H1 (cell line): ENCODE results near the gene RABGAP1. TPM values are rescaled to one million over a fixed set of nuclear protein-coding genes. Genes with fewer than 3 reads are reported as not detected.

Experiments used
- CTCF ChIA-PET: fragments of 300-600 bp; sonication (Branson Sonifier 250); formaldehyde crosslinking; loops from one replicate; lab custom pipeline; 2021; ENCODE audit not compliant: partially characterized antibody; lab: Charles Lee
- POLR2A ChIA-PET: fragments of 300-600 bp; sonication (Branson Sonifier 250); formaldehyde crosslinking; loops from one replicate; lab custom pipeline; 2021; ENCODE audit warnings: inconsistent platforms; ENCODE audit not compliant: partially characterized antibody; lab: Charles Lee
- DNase-seq, 2 experiments: peaks; one replicate each; pipeline versions ENCODE4 v3.0.0 to v3.0.0-alpha.2; 2010 to 2022; ENCODE audit warnings: low spot score in 2 of 2, low read depth in 1 of 2, mixed read lengths in 1 of 2
- FAIRE-seq: peaks from 2 replicates; lab custom pipeline; 2011; peaks lifted over from hg19 to GRCh38; lab: Jason Lieb, UNC
- H2AFZ ChIP-seq: 2 replicates; pipeline ENCODE4 v1.8.1; 2012; ENCODE audit warnings: low read length, inconsistent platforms
- H2AK5ac ChIP-seq: 2 replicates; pipeline ENCODE4 v1.6.1; 2013; ENCODE audit warnings: low read depth, low read length
- H2BK120ac ChIP-seq: replicated peaks from 2 replicates; pipeline ENCODE3; 2013; ENCODE audit warnings: low read depth, low read length, inconsistent platforms
- H2BK12ac ChIP-seq: 2 replicates; pipeline ENCODE4 v1.6.1; 2013; ENCODE audit warnings: low read depth, low read length
- H2BK15ac ChIP-seq: 2 replicates; pipeline ENCODE4 v1.6.1; 2013; ENCODE audit warnings: low read length
- H2BK20ac ChIP-seq: 2 replicates; pipeline ENCODE4 v1.6.1; 2013; ENCODE audit warnings: low read length
- H2BK5ac ChIP-seq: 2 replicates; pipeline ENCODE4 v1.6.1; 2013; ENCODE audit warnings: low read depth, low read length
- H3K14ac ChIP-seq: 2 replicates; pipeline ENCODE4 v1.6.1; 2013; ENCODE audit warnings: inconsistent platforms; ENCODE audit not compliant: insufficient read length
- H3K18ac ChIP-seq: 2 replicates; pipeline ENCODE4 v1.6.1; 2013; ENCODE audit warnings: low read length; ENCODE audit errors: extremely low read depth
- H3K23ac ChIP-seq: 2 replicates; pipeline ENCODE4 v1.6.1; 2013; ENCODE audit warnings: inconsistent platforms; ENCODE audit not compliant: insufficient read length
- H3K23me2 ChIP-seq: 2 replicates; pipeline ENCODE4 v1.6.1; 2013; ENCODE audit warnings: low read depth, low read length
- H3K27ac ChIP-seq: 2 replicates; pipeline ENCODE4 v1.6.1; 2011; ENCODE audit warnings: low read depth, low read length, inconsistent platforms
- H3K27me3 ChIP-seq, 4 experiments: replicated peaks in 1 of 4; 1 replicate in 1 of 4; 2 replicates in 3 of 4; pipeline versions ENCODE4 v1.6.1 to v1.8.1; 2011 to 2013; ENCODE audit warnings: low read length in 3 of 4, mild to moderate bottlenecking in 3 of 4, inconsistent platforms in 2 of 4, mixed read lengths in 2 of 4, moderate library complexity in 1 of 4; ENCODE audit not compliant: control insufficient read depth in 3 of 4, insufficient read depth in 3 of 4; ENCODE audit errors: extremely low read depth in 1 of 4
- H3K36me3 ChIP-seq, 4 experiments: 2 replicates each; pipeline versions ENCODE4 v1.6.1 to v1.8.1; 2011 to 2013; ENCODE audit warnings: mild to moderate bottlenecking in 4 of 4, low read length in 3 of 4, moderate library complexity in 2 of 4, control low read depth in 1 of 4, inconsistent platforms in 1 of 4; ENCODE audit not compliant: insufficient read depth in 4 of 4, control insufficient read depth in 2 of 4
- H3K4ac ChIP-seq: replicated peaks from 2 replicates; pipeline ENCODE3; 2013; ENCODE audit warnings: low read length, low read depth, mixed read lengths, inconsistent platforms; ENCODE audit not compliant: insufficient read length
- H3K4me1 ChIP-seq, 4 experiments: replicated peaks in 1 of 4; 1 replicate in 1 of 4; 2 replicates in 3 of 4; pipeline versions ENCODE4 v1.6.1 to v1.8.1; 2011 to 2013; ENCODE audit warnings: low read length in 3 of 4, inconsistent platforms in 2 of 4, mixed read lengths in 1 of 4; ENCODE audit not compliant: insufficient read depth in 4 of 4, control insufficient read depth in 3 of 4
- H3K4me2 ChIP-seq, 2 experiments: 2 replicates each; pipeline versions ENCODE4 v1.6.1 to v1.8.1; 2011 to 2013; ENCODE audit warnings: low read depth in 2 of 2, low read length in 2 of 2, control low read depth in 1 of 2, inconsistent platforms in 1 of 2, mild to moderate bottlenecking in 1 of 2; ENCODE audit not compliant: insufficient read depth in 1 of 2
- H3K4me3 ChIP-seq, 4 experiments: fragments of 200-600, 300-600 bp in 1 of 4; sonication (generic), shearing (Covaris generic), sonication (Bioruptor Twin) in 1 of 4; 2 replicates each; pipeline versions ENCODE4 v1.5.1 to v1.8.1; 2011 to 2016; ENCODE audit warnings: low read length in 4 of 4, low read depth in 3 of 4, control low read depth in 2 of 4, inconsistent platforms in 2 of 4, mild to moderate bottlenecking in 2 of 4, mixed read lengths in 1 of 4, moderate library complexity in 1 of 4; ENCODE audit not compliant: insufficient read depth in 2 of 4; ENCODE audit errors: extremely low read depth in 1 of 4
- H3K56ac ChIP-seq: replicated peaks from 2 replicates; pipeline ENCODE3; 2013; ENCODE audit warnings: low read depth, mild to moderate bottlenecking, mixed read lengths, low read length, inconsistent platforms; ENCODE audit not compliant: insufficient read length
- H3K79me1 ChIP-seq: 2 replicates; pipeline ENCODE4 v1.6.1; 2013; ENCODE audit warnings: low read depth, low read length, control low read depth
- H3K79me2 ChIP-seq, 2 experiments: 2 replicates each; pipeline versions ENCODE4 v1.6.1 to v1.8.1; 2012 to 2013; ENCODE audit warnings: low read length in 2 of 2, mild to moderate bottlenecking in 2 of 2, inconsistent platforms in 1 of 2; ENCODE audit not compliant: insufficient read depth in 2 of 2, control insufficient read depth in 1 of 2
- H3K9ac ChIP-seq, 4 experiments: replicated peaks in 1 of 4; 1 replicate in 1 of 4; 2 replicates in 3 of 4; pipeline versions ENCODE4 v1.6.1 to v1.8.1; 2011 to 2013; ENCODE audit warnings: low read depth in 3 of 4, low read length in 3 of 4, control low read depth in 2 of 4, mild to moderate bottlenecking in 2 of 4, moderate library complexity in 2 of 4, inconsistent platforms in 1 of 4; ENCODE audit errors: extremely low read depth in 1 of 4
- H3K9me3 ChIP-seq, 2 experiments: 2 replicates each; pipeline versions ENCODE4 v1.6.1 to v1.8.1; 2012 to 2013; ENCODE audit warnings: mild to moderate bottlenecking in 2 of 2, moderate library complexity in 2 of 2, control low read depth in 1 of 2, inconsistent platforms in 1 of 2, low read depth in 1 of 2, low read length in 1 of 2, mixed read lengths in 1 of 2; ENCODE audit not compliant: insufficient read depth in 2 of 2
- H4K20me1 ChIP-seq, 2 experiments: replicated peaks in 1 of 2; 2 replicates each; pipeline versions ENCODE3 to v1.8.1; 2011 to 2013; ENCODE audit warnings: inconsistent platforms in 2 of 2, low read length in 2 of 2, mild to moderate bottlenecking in 1 of 2; ENCODE audit not compliant: insufficient read depth in 2 of 2, control insufficient read depth in 1 of 2
- H4K5ac ChIP-seq: 2 replicates; pipeline ENCODE4 v1.6.1; 2013; ENCODE audit warnings: low read length, low read depth, mixed read lengths, inconsistent platforms; ENCODE audit not compliant: insufficient read length
- H4K8ac ChIP-seq: 2 replicates; pipeline ENCODE4 v1.8.0; 2013; ENCODE audit warnings: mild to moderate bottlenecking, moderate library complexity, low read length, inconsistent platforms; ENCODE audit not compliant: insufficient read depth; ENCODE audit errors: extremely low read depth
- H4K91ac ChIP-seq: replicated peaks from 2 replicates; pipeline ENCODE3; 2013; ENCODE audit warnings: low read length, mixed read lengths, inconsistent platforms; ENCODE audit not compliant: insufficient read length
- CBX5 ChIP-seq: fragments of 300-800, 300-1000 bp; sonication (generic); IDR thresholded peaks from 2 replicates; pipeline ENCODE4 v1.7.1; 2016; ENCODE audit warnings: antibody characterized with exemption, low read length, low read depth
- POU5F1 ChIP-seq: IDR thresholded peaks from 2 replicates; pipeline ENCODE4 v1.6.1; 2011; ENCODE audit warnings: low read depth, mild to moderate bottlenecking, low read length, moderate library complexity
- RXRA ChIP-seq: IDR thresholded peaks from 2 replicates; pipeline ENCODE4 v1.6.1; 2011; ENCODE audit warnings: low read depth, mild to moderate bottlenecking, low read length, moderate library complexity; ENCODE audit not compliant: insufficient read depth
- SIX5 ChIP-seq: IDR thresholded peaks from 2 replicates; pipeline ENCODE4 v1.6.1; 2011; ENCODE audit warnings: mild to moderate bottlenecking, low read depth, low read length
- TBP ChIP-seq: IDR thresholded peaks from 2 replicates; pipeline ENCODE4 v1.6.1; 2011; ENCODE audit warnings: low read depth, low read length, improper control_type of control experiment
- WGBS, 2 experiments: shearing (Covaris generic) in 1 of 2; methylation state at CpG; one replicate each; pipeline versions ENCODE4 v1.1.6 to v1.1.7; 2013 to 2015; ENCODE audit warnings: low lambda C conversion rate in 2 of 2, mixed read lengths in 2 of 2, inconsistent platforms in 1 of 2, low coverage in 1 of 2, missing lambda C conversion rate in 1 of 2; ENCODE audit not compliant: insufficient replicate concordance in 2 of 2, insufficient coverage in 1 of 2, insufficient read length in 1 of 2; ENCODE audit errors: extremely low coverage in 1 of 2, missing lambda C conversion rate in 1 of 2; 5-methylcytosine and 5-hydroxymethylcytosine counted together
- polyA plus RNA-seq, 7 experiments: library from polyadenylated mRNA; depleted of rRNA in 3 of 7; stranded (reverse) in 5 of 7; unstranded in 2 of 7; fragments of >200 nt in 5 of 7; fragments of 200-250 nt in 2 of 7; gene quantifications; 1 replicate in 5 of 7; 2 replicates in 1 of 7; 4 replicates in 1 of 7; pipeline versions ENCODE4 v1.2.1 to v1.2.3, GENCODE V29; 2011 to 2013; ENCODE audit warnings: missing spikeins in 2 of 7, mixed read lengths in 2 of 7
- total RNA-seq: library from RNA; stranded (reverse); fragmentation: NEBNext Ultra II Directional; extraction: Animal tissue kit (Norgen Biotek cat#: 25700); gene quantifications from 2 replicates; pipeline ENCODE4 v1.2.1, GENCODE V29; 2021

Gene RABGAP1
- total and polyA plus RNA-seq, 2 of the 8 experiments (the other 6 are each of a cell fraction or from before 2014, with no cell fraction given) = 15.7 to 38.3 TPM

- TF ChIP-seq CBX5 = no peak
- no peak for TF ChIP-seq POU5F1
- no peak for TF ChIP-seq SIX5
- TF ChIP-seq TBP = no peak
- no peak for TF ChIP-seq RXRA
- no peak overlapping the region for H3K4ac ChIP-seq
- peaks cover 0 to 5% (median 3%) of the 10 kb centered on the region in 4 experiments; a peak in 5 of 8 replicates for H3K36me3 ChIP-seq
- H3K79me1 ChIP-seq = no peaks in the 10 kb centered on the region
- no peak overlapping the region for H3K9ac ChIP-seq
- H3K27me3 ChIP-seq = no peaks in the 10 kb centered on the region
- ChIA-PET POLR2A (interaction anchor here (0.6 to 4.1 kb wide), 5 partner anchors 8 to 128 kb away, joined by 3 to 44 read pairs (median 7); partner anchors contain the start of genes RABGAP1, RC3H2, ZBTB26 and ZBTB6), CTCF (interaction anchor here (1.0 to 1.4 kb wide), 2 partner anchors 21 to 68 kb away, joined by 3 to 5 read pairs; no protein-coding TSS in a partner anchor)
- no peak overlapping the region for H3K4me2 ChIP-seq
- H2BK12ac ChIP-seq = no peak overlapping the region
- H4K20me1 ChIP-seq = no peaks in the 10 kb centered on the region
- no peak overlapping the region for H2BK120ac ChIP-seq
- H3K4me3 ChIP-seq = no peak overlapping the region
- no peak overlapping the region for H3K14ac ChIP-seq
- H2BK20ac ChIP-seq = no peak overlapping the region
- H2AFZ ChIP-seq = no peak overlapping the region
- no peak overlapping the region for H3K23ac ChIP-seq
- H4K5ac ChIP-seq = no peak overlapping the region
- 94% methylated on average over 3 of the region's 3 CpGs; no CpG with 5 or more reads in 1 of the 2 experiments for WGBS, 2 experiments
- H2BK5ac ChIP-seq = no peak overlapping the region
- H2AK5ac ChIP-seq = no peak overlapping the region
- DNase-seq (no peak), FAIRE-seq (no peak)
- H3K9me3 ChIP-seq = no peaks in the 10 kb centered on the region
- no peaks in the 10 kb centered on the region; the same call in 1 of the 2 replicates for H3K23me2 ChIP-seq
- peaks cover 0 to 65% of the 10 kb centered on the region in 2 experiments; a peak in 2 of 4 replicates for H3K79me2 ChIP-seq
- H3K56ac ChIP-seq = no peak overlapping the region
- peaks cover 0 to 13% (median 5%) of the 10 kb centered on the region in 4 experiments; a peak in 5 of 7 replicates for H3K4me1 ChIP-seq
- no peak overlapping the region for H3K18ac ChIP-seq
- no peak overlapping the region for H2BK15ac ChIP-seq
- no peak overlapping the region for H4K8ac ChIP-seq
- no peak overlapping the region for H4K91ac ChIP-seq
- no peak overlapping the region for H3K27ac ChIP-seq
Measured at GRCh38 chr9:122923947-122924346, 16.9 kb upstream of the RABGAP1 start.
